SK-N-SH (cell line): Measurements from ENCODE around the gene CD99L2.

ENCODE experiments used
- CTCF ChIP-seq: fragments of 200-600 bp; sonication (generic); IDR thresholded peaks from 2 replicates; pipeline ENCODE4 v1.6.1; 2017; ENCODE audit warnings: antibody characterized with exemption, mild to moderate bottlenecking, moderate library complexity
- EZH2phosphoT487 ChIP-seq: fragments of 200-600 bp; sonication (generic); IDR thresholded peaks from 2 replicates; pipeline ENCODE4 v1.6.1; 2017; ENCODE audit warnings: low read depth, mixed run types, mild to moderate bottlenecking, antibody characterized with exemption, moderate library complexity, borderline replicate concordance
- FOXM1 ChIP-seq: IDR thresholded peaks from 2 replicates; pipeline ENCODE4 v1.4.0; 2012; ENCODE audit warnings: low read depth, mild to moderate bottlenecking
- GABPA ChIP-seq: IDR thresholded peaks from 2 replicates; pipeline ENCODE4 v1.4.0; 2012; ENCODE audit warnings: low read depth, mild to moderate bottlenecking
- GATA2 ChIP-seq: sonication (generic); formaldehyde crosslinking; IDR thresholded peaks from 2 replicates; pipeline ENCODE4 v1.5.0; 2020; ENCODE audit warnings: mild to moderate bottlenecking, missing genetic modification reagents
- JUND ChIP-seq: IDR thresholded peaks from 2 replicates; pipeline ENCODE4 v1.4.0; 2012
- NRF1 ChIP-seq: IDR thresholded peaks from 2 replicates; pipeline ENCODE4 v1.6.1; 2012; ENCODE audit warnings: low read depth, mild to moderate bottlenecking, low read length
- POLR2AphosphoS5 ChIP-seq: IDR thresholded peaks from 2 replicates; pipeline ENCODE4 v1.6.1; 2012; ENCODE audit warnings: low read depth, low read length
- RAD21 ChIP-seq: IDR thresholded peaks from 2 replicates; pipeline ENCODE4 v1.6.1; 2012; ENCODE audit warnings: mild to moderate bottlenecking, low read length
- RXRA ChIP-seq: IDR thresholded peaks from 2 replicates; pipeline ENCODE4 v1.4.0; 2012; ENCODE audit warnings: low read depth, mild to moderate bottlenecking, borderline replicate concordance
- TAF1 ChIP-seq: IDR thresholded peaks from 2 replicates; pipeline ENCODE4 v1.6.1; 2012; ENCODE audit warnings: low read depth, mild to moderate bottlenecking, low read length, moderate library complexity, borderline replicate concordance
- TCF12 ChIP-seq: IDR thresholded peaks from 2 replicates; pipeline ENCODE4 v1.4.0; 2012
- YY1 ChIP-seq: IDR thresholded peaks from 2 replicates; pipeline ENCODE4 v1.4.0; 2012; ENCODE audit warnings: low read depth, mild to moderate bottlenecking
- TF ChIP-seq, protein P1 (sequence below): IDR thresholded peaks from 2 replicates; pipeline ENCODE4 v1.4.0; 2012; ENCODE audit warnings: low read depth

- TF ChIP-seq CTCF (no peak), GABPA (no peak), POLR2AphosphoS5 (no peak), GATA2 (CRISPR knock-in tag) (no peak), NRF1 (no peak), TCF12 (no peak), EZH2phosphoT487 (no peak), RXRA (no peak), TAF1 (no peak), RAD21 (no peak), FOXM1 (no peak), YY1 (no peak), JUND (no peak)
- TF ChIP-seq, protein P1, sequence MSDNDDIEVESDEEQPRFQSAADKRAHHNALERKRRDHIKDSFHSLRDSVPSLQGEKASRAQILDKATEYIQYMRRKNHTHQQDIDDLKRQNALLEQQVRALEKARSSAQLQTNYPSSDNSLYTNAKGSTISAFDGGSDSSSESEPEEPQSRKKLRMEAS: no peak
These were observed 64.9 kb downstream of the CD99L2 start for GRCh38 chrX:150833454-150834056.
